ENCODE results near the gene LIPI.
"Not testable (repeated sequence)": the region's sequence is repeated elsewhere in the genome, so short reads cannot be mapped to it uniquely, and the experiment has no call there.

LIPI gene

GRCh38 chr21:14062684-14063083 is 148.1 kb downstream of the LIPI start:
- not testable (repeated sequence) for H3K4me1 Mint-ChIP-seq; H3K27me3 Mint-ChIP-seq; DNase-seq (ENCODE audit: low spot score in 2 of 2); H3K4me3 Mint-ChIP-seq; H3K9me3 Mint-ChIP-seq; ATAC-seq (replicated peaks; ENCODE audit: extremely low read depth, poor library complexity, severe bottlenecking); H3K36me3 Mint-ChIP-seq (ENCODE audit: insufficient read depth); H3K27ac Mint-ChIP-seq (ENCODE audit: low read depth)

- not testable (repeated sequence) for H3K9me3 Mint-ChIP-seq; H3K4me1 Mint-ChIP-seq; H3K36me3 Mint-ChIP-seq (ENCODE audit: insufficient read depth); ATAC-seq (replicated peaks; ENCODE audit: extremely low read depth, poor library complexity, severe bottlenecking); H3K27me3 Mint-ChIP-seq; H3K27ac Mint-ChIP-seq (ENCODE audit: low read depth); H3K4me3 Mint-ChIP-seq; DNase-seq (ENCODE audit: low spot score in 2 of 2)
Measured at GRCh38 chr21:14061820-14062219, 148.9 kb downstream of the LIPI start.

- not testable (repeated sequence) for ATAC-seq (replicated peaks; ENCODE audit: extremely low read depth, poor library complexity, severe bottlenecking)
Measured at GRCh38 chr21:14058995-14059627, 151.6 kb downstream of the LIPI start.

More at GRCh38 chr21:14058995-14059627, 151.6 kb downstream of the LIPI start:
- H3K36me3 Mint-ChIP-seq (ENCODE audit: insufficient read depth); H3K4me3 Mint-ChIP-seq; DNase-seq (ENCODE audit: low spot score in 2 of 2); H3K4me1 Mint-ChIP-seq; H3K9me3 Mint-ChIP-seq; H3K27me3 Mint-ChIP-seq: not testable (repeated sequence)
- H3K27ac Mint-ChIP-seq (ENCODE audit: low read depth) = peak overlapping the region; percentile 74
